ENCODE data around the gene SLC7A9.
"Not testable (repeated sequence)": the region's sequence is repeated elsewhere in the genome, so short reads cannot be mapped to it uniquely, and the experiment has no call there.

SLC7A9 gene

DNA sequence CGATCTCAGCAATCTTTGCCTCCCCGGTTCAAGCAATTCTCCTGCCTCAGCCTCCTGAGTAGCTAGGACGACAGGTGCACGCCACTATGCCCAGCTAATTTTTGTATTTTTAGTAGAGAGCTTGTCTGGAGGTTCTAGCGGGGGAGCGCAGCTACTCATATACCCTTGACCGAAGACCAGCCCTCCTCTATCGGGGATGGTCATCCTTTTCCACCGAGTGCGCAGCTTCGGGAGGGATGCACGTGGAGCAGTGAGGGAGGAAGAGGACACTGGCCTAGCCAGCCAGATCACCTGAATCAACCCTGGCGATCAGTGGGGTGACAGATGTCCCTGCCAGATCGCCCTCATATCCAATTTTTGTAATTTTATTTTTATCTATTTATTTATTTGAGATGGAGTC, 6.8 kb downstream of the SLC7A9 start:
- Histone ChIP-seq H3K27ac (ENCODE audit: low read depth, low read length) (no peak overlapping the region), H3K4me3 (ENCODE audit: low read length) (no peak overlapping the region), H3K36me3 (ENCODE audit: insufficient read depth, low read length) (no peaks in the 10 kb centered on the region), H3K27me3 (ENCODE audit: insufficient read depth, low read length) (no peaks in the 10 kb centered on the region), H3K4me1 (ENCODE audit: insufficient read depth, low read length) (no peaks in the 10 kb centered on the region), H3K9ac (ENCODE audit: low read depth, low read length) (no peak overlapping the region), H3K9me3 (ENCODE audit: insufficient read depth, low read depth, low read length) (no peaks in the 10 kb centered on the region)
- 97% methylated on average over 13 of the region's 14 CpGs for WGBS

DNA sequence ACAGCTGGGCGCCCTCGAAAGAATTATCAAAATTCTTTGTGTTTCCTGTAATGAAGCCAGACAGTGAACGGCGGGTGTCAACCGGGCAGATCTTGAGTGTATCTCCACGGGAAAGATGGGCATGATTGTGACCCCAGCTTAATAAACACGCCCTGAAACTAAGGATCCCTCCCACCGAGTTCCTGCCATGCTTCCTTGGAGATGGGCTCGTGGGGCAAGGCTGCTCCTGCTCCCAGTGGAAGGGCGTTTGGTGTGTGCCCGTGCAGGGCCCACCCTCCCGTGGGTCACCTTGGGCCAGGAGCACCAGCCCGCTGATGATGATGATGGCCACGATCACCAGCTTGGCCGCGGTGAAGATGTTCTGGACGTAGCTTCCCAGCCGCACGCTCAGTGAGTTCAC, 7.4 kb downstream of the SLC7A9 start:
- Histone ChIP-seq H3K4me1 (ENCODE audit: insufficient read depth, low read length) (no peaks in the 10 kb centered on the region), H3K4me3 (ENCODE audit: low read length) (no peak overlapping the region), H3K36me3 (ENCODE audit: insufficient read depth, low read length) (no peaks in the 10 kb centered on the region), H3K9me3 (ENCODE audit: insufficient read depth, low read depth, low read length) (no peaks in the 10 kb centered on the region), H3K27ac (ENCODE audit: low read depth, low read length) (no peak overlapping the region), H3K27me3 (ENCODE audit: insufficient read depth, low read length) (no peaks in the 10 kb centered on the region), H3K9ac (ENCODE audit: low read depth, low read length) (no peak overlapping the region)
- 95% methylated on average over 19 of the region's 19 CpGs for WGBS

DNA sequence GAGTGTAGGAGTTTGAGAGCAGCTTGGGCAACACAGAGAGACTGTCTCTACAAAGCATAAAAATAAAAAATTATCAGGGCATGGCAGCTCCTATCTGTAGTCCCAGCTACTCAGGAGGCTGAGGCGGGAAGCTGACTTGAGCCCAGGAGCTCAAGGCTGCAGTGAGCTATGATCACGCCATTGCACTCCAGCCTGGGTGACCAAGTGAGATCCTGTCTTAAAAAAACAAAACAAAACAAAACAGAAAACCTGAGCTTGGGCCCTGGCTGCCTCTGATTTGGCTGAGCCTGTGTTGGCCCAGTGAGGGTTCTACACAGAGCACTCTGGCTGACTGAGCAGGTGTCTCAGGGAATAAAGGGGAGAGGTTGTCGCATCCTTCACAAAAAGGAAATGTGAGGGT, 8.0 kb downstream of the SLC7A9 start:
- no peaks in the 10 kb centered on the region for H3K36me3 ChIP-seq (ENCODE audit: insufficient read depth, low read length)
- no peaks in the 10 kb centered on the region for H3K9me3 ChIP-seq (ENCODE audit: insufficient read depth, low read depth, low read length)
- H3K4me1 ChIP-seq (ENCODE audit: insufficient read depth, low read length) = no peaks in the 10 kb centered on the region
- no peaks in the 10 kb centered on the region for H3K27me3 ChIP-seq (ENCODE audit: insufficient read depth, low read length)
- 95% methylated on average over 3 of the region's 3 CpGs for WGBS
- H3K4me3 ChIP-seq (ENCODE audit: low read length) = no peak overlapping the region
- H3K27ac ChIP-seq (ENCODE audit: low read depth, low read length) = no peak overlapping the region
- no peak overlapping the region for H3K9ac ChIP-seq (ENCODE audit: low read depth, low read length)

DNA sequence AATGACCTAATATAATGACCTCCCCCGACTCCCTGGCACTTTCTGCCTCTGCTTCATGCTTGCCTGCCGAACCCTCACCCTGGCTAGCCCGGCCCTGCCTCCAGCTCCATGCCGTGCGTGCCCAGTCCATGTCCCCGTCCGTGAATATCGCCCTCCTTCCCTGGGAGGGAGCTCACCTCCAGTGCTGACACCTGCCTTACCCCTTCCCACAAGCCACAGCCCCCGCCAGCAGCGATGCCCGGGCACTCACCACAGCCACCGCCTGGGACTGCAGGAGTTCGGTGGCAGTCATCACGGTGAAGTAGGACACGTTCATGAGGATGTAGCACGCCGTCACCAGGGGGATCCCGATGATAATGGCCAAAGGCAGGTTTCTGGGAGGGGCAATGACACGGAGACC, 10.0 kb downstream of the SLC7A9 start:
- H3K27ac ChIP-seq (ENCODE audit: low read depth, low read length) = no peak overlapping the region

DNA sequence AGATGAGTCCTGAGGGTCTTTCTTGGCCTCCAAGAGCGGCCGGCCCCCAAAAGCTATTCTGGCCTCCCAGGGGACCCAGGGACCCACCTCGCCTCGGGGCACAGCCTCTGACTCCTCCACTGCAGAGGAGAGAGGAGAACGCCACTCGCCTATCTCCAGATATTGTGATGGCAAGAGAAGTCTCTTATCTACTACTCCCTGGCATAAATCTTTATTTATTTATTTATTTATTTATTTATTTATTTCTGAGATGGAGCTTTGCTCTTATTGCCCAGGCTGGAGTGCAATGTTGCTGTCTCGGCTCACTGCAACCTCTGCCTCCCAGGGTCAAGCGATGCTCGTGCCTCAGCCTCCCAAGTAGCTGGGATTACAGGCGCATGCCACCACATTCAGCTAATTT, 11.0 kb downstream of the SLC7A9 start:
- Histone ChIP-seq H3K9me3 (ENCODE audit: insufficient read depth, low read depth, low read length) (no peaks in the 10 kb centered on the region), H3K27ac (ENCODE audit: low read depth, low read length) (no peak overlapping the region), H3K4me3 (ENCODE audit: low read length) (no peak overlapping the region), H3K36me3 (ENCODE audit: insufficient read depth, low read length) (no peaks in the 10 kb centered on the region), H3K9ac (ENCODE audit: low read depth, low read length) (no peak overlapping the region), H3K27me3 (ENCODE audit: insufficient read depth, low read length) (no peaks in the 10 kb centered on the region), H3K4me1 (ENCODE audit: insufficient read depth, low read length) (no peaks in the 10 kb centered on the region)
- 95% methylated on average over 8 of the region's 10 CpGs for WGBS

More for the DNA sequence above, 10.0 kb downstream of the SLC7A9 start:
- no peak overlapping the region for H3K4me3 ChIP-seq (ENCODE audit: low read length)
- no peaks in the 10 kb centered on the region for H3K27me3 ChIP-seq (ENCODE audit: insufficient read depth, low read length)
- 94% methylated on average over 19 of the region's 19 CpGs for WGBS
- no peaks in the 10 kb centered on the region for H3K36me3 ChIP-seq (ENCODE audit: insufficient read depth, low read length)
- H3K9me3 ChIP-seq (ENCODE audit: insufficient read depth, low read depth, low read length) = no peaks in the 10 kb centered on the region
- no peak overlapping the region for H3K9ac ChIP-seq (ENCODE audit: low read depth, low read length)
- no peaks in the 10 kb centered on the region for H3K4me1 ChIP-seq (ENCODE audit: insufficient read depth, low read length)

DNA sequence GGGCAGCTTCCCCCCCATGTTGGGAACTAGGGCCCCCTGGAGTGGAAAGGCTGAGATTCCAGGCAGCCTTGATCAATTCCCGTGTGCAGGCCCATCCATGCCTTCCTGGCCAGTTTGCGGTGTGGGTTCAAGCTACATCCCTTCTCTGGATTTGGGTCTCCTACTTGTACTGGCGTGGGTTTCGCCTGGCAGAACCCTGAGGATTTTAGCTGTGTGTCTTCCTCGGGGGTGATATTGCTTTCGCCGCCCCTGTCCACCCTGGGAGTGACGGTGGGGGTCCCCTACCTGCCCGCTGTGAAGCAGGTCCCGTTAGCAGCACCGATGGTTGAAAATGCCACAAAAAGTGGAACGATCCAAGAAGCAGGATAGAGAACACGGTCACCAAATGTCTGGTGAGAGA, 11.4 kb downstream of the SLC7A9 start:
- Histone ChIP-seq H3K9me3 (ENCODE audit: insufficient read depth, low read depth, low read length) (no peaks in the 10 kb centered on the region), H3K36me3 (ENCODE audit: insufficient read depth, low read length) (no peaks in the 10 kb centered on the region), H3K9ac (ENCODE audit: low read depth, low read length) (no peak overlapping the region), H3K4me3 (ENCODE audit: low read length) (no peak overlapping the region), H3K27ac (ENCODE audit: low read depth, low read length) (no peak overlapping the region), H3K27me3 (ENCODE audit: insufficient read depth, low read length) (no peaks in the 10 kb centered on the region), H3K4me1 (ENCODE audit: insufficient read depth, low read length) (no peaks in the 10 kb centered on the region)
- 92% methylated on average over 13 of the region's 13 CpGs for WGBS

DNA sequence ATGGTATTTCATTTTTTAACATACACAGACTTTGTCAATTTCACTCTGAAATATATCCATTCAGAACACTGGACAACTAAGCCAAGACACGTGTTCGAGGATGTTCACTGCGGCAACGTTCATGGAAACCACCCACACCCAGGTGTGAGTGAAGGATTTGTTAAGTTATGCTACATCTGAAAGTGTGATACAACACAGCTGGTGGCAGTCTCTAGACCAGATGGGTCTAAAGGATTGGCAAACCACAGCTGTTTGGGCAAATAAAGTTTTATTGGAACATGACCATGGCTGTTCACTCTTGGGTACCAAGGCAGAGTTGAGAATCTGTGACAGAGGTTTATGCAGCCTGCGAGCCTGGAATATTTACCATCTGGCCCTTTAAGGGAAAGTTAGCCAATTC, 12.0 kb downstream of the SLC7A9 start:
- Histone ChIP-seq H3K9me3 (ENCODE audit: insufficient read depth, low read depth, low read length) (no peaks in the 10 kb centered on the region), H3K27me3 (ENCODE audit: insufficient read depth, low read length) (no peaks in the 10 kb centered on the region), H3K4me1 (ENCODE audit: insufficient read depth, low read length) (no peaks in the 10 kb centered on the region), H3K9ac (ENCODE audit: low read depth, low read length) (no peak overlapping the region), H3K27ac (ENCODE audit: low read depth, low read length) (no peak overlapping the region), H3K36me3 (ENCODE audit: insufficient read depth, low read length) (no peaks in the 10 kb centered on the region), H3K4me3 (ENCODE audit: low read length) (no peak overlapping the region)
- WGBS = 91% methylated on average over 5 of the region's 5 CpGs

DNA sequence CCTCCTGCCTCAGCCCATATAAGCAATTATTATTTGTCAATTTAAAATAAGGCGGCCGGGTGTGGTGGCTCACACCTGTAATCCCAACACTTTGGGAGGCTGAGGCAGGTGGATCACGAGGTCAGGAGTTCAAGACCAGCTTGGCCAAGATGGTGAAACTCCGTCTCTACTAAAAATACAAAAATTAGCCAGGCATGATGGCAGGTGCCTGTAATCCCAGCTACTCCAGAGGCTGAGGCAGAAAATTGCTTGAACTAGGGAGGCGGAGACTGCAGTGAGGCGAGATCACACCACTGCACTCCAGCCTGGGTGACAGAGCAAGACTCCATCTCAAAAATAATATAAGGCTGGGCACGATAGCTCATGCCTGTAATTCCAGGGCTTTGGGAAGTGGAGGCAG, 12.7 kb downstream of the SLC7A9 start:
- not testable (repeated sequence) for H3K27ac ChIP-seq (ENCODE audit: low read depth, low read length); H3K9me3 ChIP-seq (ENCODE audit: insufficient read depth, low read depth, low read length); H3K9ac ChIP-seq (ENCODE audit: low read depth, low read length); H3K36me3 ChIP-seq (ENCODE audit: insufficient read depth, low read length); H3K4me3 ChIP-seq (ENCODE audit: low read length); H3K27me3 ChIP-seq (ENCODE audit: insufficient read depth, low read length); H3K4me1 ChIP-seq (ENCODE audit: insufficient read depth, low read length)
- WGBS = 94% methylated on average over 7 of the region's 7 CpGs

DNA sequence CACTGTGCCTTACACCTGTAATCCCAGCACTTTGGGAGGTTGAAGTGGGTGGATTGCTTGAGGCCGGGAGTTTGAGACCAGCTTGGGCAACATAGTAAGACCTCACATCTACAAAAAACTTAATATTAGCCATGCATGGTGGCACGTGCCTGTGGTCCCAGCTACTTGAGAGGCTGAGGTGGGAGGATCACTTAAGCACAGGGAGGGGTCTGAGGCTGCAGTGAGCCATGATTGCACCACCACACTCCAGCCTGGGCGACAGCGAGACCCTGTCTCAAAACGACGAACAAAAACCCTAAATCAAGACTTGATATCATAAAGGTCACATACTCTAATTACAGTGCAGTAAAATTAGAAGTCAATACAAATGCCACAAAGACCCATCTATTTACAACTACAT, 17.4 kb downstream of the SLC7A9 start:
- Histone ChIP-seq H3K4me1 (ENCODE audit: insufficient read depth, low read length) (no peaks in the 10 kb centered on the region), H3K9me3 (ENCODE audit: insufficient read depth, low read depth, low read length) (no peaks in the 10 kb centered on the region), H3K36me3 (ENCODE audit: insufficient read depth, low read length) (no peaks in the 10 kb centered on the region), H3K4me3 (ENCODE audit: low read length) (no peak overlapping the region), H3K27me3 (ENCODE audit: insufficient read depth, low read length) (no peaks in the 10 kb centered on the region), H3K27ac (ENCODE audit: low read depth, low read length) (no peak overlapping the region), H3K9ac (ENCODE audit: low read depth, low read length) (no peak overlapping the region)
- 88% methylated on average over 5 of the region's 6 CpGs for WGBS

DNA sequence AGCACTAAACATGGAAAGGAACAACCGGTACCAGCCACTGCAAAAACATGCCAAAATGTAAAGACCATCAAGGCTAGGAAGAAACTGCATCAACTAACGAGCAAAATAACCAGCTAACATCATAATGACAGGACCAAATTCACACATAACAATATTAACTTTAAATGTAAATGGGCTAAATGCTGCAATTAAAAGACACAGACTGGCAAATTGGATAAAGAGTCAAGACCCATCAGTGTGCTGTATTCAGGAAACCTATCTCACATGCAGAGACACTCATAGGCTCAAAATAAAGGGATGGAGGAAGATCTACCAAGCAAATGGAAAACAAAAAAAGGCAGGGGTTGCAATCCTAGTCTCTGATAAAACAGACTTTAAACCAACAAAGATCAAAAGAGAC, 21.5 kb downstream of the SLC7A9 start:
- H3K9ac ChIP-seq (ENCODE audit: low read depth, low read length); H3K27ac ChIP-seq (ENCODE audit: low read depth, low read length); H3K9me3 ChIP-seq (ENCODE audit: insufficient read depth, low read depth, low read length); H3K4me3 ChIP-seq (ENCODE audit: low read length); H3K4me1 ChIP-seq (ENCODE audit: insufficient read depth, low read length); H3K36me3 ChIP-seq (ENCODE audit: insufficient read depth, low read length); H3K27me3 ChIP-seq (ENCODE audit: insufficient read depth, low read length): not testable (repeated sequence)
- WGBS = no CpG with 5 or more reads among the region's 2 CpGs

DNA sequence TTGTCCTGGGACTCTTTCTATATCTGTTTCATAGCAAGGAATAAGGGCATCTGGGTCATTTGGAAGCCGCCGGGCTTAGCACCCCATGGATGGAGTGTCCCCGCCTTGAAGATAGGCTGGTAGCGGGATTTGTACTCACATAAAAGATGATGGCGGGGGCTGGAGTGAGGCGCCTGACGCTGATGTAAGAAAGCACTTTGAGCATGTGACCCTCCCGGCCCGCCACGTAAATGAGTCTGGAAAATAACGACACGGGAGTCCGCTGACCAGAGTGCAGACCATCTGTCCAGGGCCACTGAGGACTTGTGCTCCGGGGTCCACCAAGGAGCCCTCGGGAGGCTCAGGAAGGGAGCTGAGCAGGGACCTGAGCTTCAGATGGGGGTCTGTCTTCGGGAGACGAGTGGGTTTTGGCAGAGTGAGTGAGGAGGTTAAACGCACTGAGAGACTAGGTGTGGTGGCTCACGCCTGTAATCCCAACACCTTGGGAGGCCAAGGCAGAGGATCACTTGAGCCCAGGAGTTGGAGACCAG, 25.8 kb downstream of the SLC7A9 start:
- Histone ChIP-seq H3K4me1 (ENCODE audit: insufficient read depth, low read length) (no peaks in the 10 kb centered on the region), H3K9me3 (ENCODE audit: insufficient read depth, low read depth, low read length) (peaks cover 8% of the 10 kb centered on the region; the same call in 1 of the 2 replicates), H3K27me3 (ENCODE audit: insufficient read depth, low read length) (no peaks in the 10 kb centered on the region), H3K27ac (ENCODE audit: low read depth, low read length) (no peak overlapping the region), H3K4me3 (ENCODE audit: low read length) (no peak overlapping the region), H3K9ac (ENCODE audit: low read depth, low read length) (no peak overlapping the region), H3K36me3 (ENCODE audit: insufficient read depth, low read length) (no peaks in the 10 kb centered on the region)
- 94% methylated on average over 19 of the region's 19 CpGs for WGBS

DNA sequence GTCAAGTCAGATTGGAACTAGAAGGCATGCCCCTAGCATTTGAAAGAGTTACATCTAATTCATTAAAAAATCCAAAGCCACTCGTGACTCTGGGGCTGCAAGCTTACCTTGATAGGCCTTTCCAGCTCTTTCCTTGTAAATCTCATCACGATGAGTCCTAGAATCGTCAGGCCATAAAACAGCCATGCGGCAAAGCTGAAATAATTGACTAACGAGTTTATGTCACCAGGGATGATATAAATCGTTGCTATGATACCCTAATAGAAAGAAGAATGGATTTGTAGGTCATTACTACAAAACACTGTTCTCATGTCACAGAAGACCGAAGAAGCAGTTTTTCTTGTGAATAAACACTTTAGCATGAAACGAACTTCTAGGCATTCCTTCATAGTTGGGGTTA, 27.5 kb downstream of the SLC7A9 start:
- Histone ChIP-seq H3K4me1 (ENCODE audit: insufficient read depth, low read length) (no peaks in the 10 kb centered on the region), H3K27ac (ENCODE audit: low read depth, low read length) (no peak overlapping the region), H3K36me3 (ENCODE audit: insufficient read depth, low read length) (no peaks in the 10 kb centered on the region), H3K27me3 (ENCODE audit: insufficient read depth, low read length) (no peaks in the 10 kb centered on the region), H3K9ac (ENCODE audit: low read depth, low read length) (no peak overlapping the region), H3K9me3 (ENCODE audit: insufficient read depth, low read depth, low read length) (peaks cover 8% of the 10 kb centered on the region; the same call in 1 of the 2 replicates), H3K4me3 (ENCODE audit: low read length) (no peak overlapping the region)
- 94% methylated on average over 8 of the region's 8 CpGs for WGBS

Measured in HUES64 (cell line).